Anterior cingulate cortex (tissue), 58 donors: Measurements from ENCODE around the gene CNN2.
A peak's percentile ranks its signal among the peaks of the same experiment; 100 is the strongest.
"Not testable (repeated sequence)": the region's sequence is repeated elsewhere in the genome, so short reads cannot be mapped to it uniquely, and the experiment has no call there.

Experiments used
- DNase-seq, 58 donors: peaks; one replicate each; lab custom pipeline; 2025; lab: John Stamatoyannopoulos, UW

The CNN2 gene

GRCh38 chr19:1019980-1020867 is 6.2 kb upstream of the CNN2 start:
- DNase-seq: peak in 12 of 58 donors; percentile 19 to 73 (median 51)

DNA sequence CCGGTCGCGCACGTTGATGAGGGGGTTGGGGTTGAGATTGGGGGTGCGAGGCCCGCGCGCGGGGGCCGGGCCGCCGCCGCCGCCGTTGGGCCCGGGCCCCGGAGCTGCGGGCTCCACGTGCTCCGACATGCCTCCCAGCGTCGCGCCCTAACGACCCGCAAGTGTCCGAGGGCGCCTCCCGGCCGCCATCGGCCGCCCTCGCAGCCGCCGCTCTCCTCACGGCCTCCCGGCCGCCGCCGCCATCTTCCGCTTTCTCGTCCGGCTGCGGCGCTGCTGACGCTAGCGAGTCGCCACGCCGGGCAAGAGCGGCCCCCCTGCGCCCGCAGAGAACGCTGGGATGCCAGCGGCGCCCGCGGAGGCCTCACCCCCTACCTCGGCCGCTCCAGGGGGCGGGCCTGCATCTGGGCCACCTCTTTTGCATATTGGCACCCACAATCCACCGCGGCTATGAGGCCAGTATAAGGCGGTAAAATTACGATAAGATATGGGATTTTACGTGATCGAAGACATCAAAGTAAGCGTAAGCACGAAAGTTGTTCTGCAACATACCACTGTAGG is 5.5 kb upstream of the CNN2 start, which contains the start of gene TMEM259:
TMEM259 (minus strand) TSS at position 256 of the 558 bp plus-strand sequence; CDS start at position 129, 127 bp downstream.
- DNase-seq: peak; percentile 45 to 98 (median 94)

GRCh38 chr19:1023883-1024188 is 2.6 kb upstream of the CNN2 start:
- not testable (repeated sequence) for DNase-seq

GRCh38 chr19:1025080-1025479 is 1.3 kb upstream of the CNN2 start:
- DNase-seq: not testable (repeated sequence)

GRCh38 chr19:1026783-1027649 is 608 bp downstream of the CNN2 start:
- DNase-seq: no peak

- DNase-seq: no peak
Observed at GRCh38 chr19:1027650-1028061, 1.2 kb downstream of the CNN2 start.

- DNase-seq: peak in 4 of 58 donors; percentile 22 to 30 (median 26)
Observed at GRCh38 chr19:1028062-1028926, 1.9 kb downstream of the CNN2 start.

DNA sequence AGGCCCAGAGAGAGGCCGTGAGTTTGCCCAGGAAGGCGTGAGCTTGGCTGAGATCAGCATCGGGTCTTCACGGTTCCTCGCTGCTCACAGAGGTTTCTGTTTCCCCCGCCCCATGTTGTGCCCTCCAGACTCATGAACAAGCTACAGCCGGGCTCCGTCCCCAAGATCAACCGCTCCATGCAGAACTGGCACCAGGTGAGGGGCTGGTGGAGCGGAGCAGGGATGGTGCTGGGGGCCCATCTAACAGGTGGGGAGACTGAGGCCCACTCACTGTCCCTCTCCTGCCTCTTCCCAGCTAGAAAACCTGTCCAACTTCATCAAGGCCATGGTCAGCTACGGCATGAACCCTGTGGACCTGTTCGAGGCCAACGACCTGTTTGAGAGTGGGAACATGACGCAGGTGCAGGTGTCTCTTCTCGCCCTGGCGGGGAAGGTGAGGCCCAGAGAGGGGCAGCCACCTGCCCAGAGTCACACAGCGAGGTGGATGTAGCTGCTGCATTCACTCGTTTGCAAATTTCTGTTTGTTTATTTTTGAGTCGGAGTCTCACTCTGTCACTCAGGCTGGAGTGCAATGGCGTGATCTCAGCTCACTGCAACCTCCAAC is 6.0 kb downstream of the CNN2 start:
- no peak for DNase-seq

DNA sequence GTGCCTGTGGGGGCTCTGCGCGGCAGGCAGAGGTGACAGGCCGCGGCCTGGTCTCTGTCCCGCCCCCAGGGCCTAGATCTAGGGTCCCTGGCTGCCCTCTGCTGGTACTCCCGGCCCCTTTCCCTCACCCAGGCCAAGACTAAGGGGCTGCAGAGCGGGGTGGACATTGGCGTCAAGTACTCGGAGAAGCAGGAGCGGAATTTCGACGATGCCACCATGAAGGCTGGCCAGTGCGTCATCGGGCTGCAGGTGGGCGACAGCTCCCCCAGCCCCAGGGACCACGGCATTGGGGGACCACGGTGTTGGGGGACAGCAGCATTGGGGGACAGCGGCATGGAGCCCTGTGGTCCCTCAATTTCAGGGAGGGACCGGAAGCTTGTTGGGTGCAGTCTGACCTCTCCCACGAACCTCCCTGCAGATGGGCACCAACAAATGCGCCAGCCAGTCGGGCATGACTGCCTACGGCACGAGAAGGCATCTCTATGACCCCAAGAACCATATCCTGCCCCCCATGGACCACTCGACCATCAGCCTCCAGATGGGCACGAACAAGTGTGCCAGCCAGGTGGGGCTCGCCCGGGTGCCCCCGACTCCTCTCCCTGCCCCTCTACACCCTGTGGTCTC is 9.7 kb downstream of the CNN2 start:
- no peak for DNase-seq

DNA sequence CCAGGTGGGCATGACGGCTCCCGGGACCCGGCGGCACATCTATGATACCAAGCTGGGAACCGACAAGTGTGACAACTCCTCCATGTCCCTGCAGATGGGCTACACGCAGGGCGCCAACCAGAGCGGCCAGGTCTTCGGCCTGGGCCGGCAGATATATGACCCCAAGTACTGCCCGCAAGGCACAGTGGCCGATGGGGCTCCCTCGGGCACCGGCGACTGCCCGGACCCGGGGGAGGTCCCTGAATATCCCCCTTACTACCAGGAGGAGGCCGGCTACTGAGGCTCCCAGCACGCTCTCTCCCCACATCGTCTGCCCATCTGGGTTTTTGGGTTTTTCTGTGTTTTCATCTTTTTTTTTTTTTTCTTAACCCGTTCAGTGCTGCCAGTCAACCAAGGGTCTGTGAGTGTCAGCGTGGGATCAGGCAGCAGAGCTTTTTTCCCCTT is 11.2 kb downstream of the CNN2 start:
- no peak for DNase-seq

DNA sequence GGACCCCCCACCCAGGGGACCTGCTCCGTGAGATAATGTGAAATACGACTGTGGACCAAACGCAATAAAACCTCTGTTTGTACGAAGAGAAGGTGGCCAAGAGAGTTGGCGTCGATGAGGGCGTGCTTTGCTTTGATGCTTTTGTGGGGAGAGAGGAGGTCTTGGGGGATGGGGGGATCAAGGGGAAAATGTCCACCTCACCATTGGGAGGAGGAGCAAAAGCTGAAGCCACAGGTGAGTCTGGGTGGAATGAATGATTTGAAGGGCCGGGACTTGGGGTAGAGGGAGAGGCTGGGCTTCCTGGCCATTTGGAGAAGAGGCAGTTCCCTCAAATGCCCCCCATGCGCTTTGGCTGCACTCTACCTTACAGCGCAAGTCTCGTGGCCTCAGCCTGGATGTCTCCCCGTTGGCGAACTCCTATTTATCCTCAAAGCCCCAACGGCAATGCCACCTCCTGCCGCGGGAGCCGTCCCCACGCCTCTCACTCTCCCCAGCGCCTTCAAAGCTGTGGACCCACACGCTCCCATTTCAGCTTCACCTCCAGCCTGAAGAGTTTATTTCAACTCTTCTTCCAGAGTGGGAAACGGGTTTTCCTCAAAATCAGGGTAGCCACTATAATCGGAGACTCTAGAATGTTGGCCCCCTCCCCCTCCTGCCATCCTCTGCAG is 12.7 kb downstream of the CNN2 start:
- no peak for DNase-seq

DNA sequence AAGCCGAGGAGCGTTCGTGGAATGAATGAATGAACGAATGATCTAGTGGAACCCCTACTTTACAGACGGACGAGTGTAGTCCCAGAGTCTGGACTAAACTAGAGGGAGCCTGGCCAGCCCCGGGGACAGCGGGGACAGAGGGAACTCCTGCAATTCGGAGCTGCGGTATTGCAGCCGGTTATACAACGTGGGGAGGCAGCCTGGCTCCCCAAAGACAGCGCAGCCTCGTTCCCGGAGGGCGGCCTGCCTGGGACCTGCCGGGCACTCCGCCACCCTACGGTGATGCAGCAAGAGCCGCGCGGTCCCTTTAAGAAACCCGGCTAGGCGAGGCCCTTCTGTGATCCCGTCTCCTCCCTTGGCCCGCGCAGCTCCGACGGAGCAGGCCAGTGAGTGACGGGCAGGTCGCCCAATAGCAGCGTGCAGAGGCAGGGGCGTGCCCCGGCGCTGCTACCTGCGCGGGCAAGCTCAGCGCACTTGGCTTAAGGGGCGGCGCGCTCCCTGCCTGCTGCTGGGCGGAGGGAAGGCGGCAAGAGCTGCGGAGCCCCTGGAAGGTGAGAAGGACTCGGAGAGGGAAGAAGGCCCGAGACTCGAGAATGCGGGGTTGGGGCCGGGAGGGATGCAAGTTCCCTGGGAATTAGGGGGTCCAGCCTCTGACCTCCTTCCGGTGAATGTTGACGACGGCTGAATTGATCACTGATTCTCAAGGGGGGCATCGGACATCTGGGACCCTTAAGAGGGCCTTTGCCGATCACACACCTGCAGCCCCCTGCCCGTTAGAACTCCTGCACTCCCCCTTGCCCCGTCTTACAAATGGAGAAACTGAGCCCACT is 13.5 kb downstream of the CNN2 start, which contains the start of gene ABCA7:
ABCA7 (plus strand) TSS at position 462 of the 830 bp plus-strand sequence. CDS start 1,255 bp downstream, outside the sequence.
- DNase-seq: peak; percentile 32 to 97 (median 91)

DNA sequence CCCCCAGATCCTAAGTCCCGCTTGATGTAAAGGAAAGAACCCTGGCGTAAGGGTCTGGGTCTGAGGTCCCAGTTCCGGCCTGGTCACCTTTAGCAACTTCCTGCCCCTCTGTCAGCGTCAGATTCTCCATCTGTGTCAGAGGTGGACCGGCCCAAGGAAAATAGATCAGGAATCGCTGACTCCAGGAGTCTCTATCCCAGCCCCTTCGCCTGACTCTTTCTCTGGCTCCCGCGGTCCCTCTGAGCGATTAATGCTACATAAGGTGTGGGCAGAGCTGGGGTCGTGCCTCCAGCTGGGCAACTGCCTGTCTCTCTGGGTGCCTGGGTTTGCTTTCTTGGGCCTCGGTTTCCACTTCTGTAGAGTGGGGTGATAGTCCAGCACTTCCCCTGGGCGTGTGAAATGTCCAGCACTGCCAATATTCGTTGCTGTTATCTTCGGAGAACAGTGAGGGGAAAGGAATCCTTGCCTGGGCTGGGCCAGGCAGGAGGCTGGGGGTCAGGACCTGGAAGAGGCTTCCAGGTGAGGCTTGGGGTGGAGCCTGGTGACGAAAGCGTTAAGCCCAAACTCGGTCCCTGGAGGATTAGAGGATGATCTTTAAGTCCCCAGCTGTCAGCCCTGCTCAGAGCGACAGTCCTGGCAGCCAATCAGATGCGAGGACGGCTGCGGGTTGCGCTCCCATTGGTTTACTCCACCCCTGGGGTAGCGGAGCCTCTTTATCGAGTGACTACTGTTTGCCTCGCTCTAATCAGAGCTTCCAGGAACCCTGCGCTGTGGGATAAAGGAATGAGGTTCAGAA is 14.3 kb downstream of the CNN2 start:
- peak; percentile 16 to 94 (median 81) for DNase-seq

- DNase-seq: no peak
Observed at GRCh38 chr19:1041272-1041834, 14.9 kb downstream of the CNN2 start.

- DNase-seq: no peak
Observed at GRCh38 chr19:1041835-1042685, 15.7 kb downstream of the CNN2 start.
